ENCODE data around the gene RAB14.

DNA sequence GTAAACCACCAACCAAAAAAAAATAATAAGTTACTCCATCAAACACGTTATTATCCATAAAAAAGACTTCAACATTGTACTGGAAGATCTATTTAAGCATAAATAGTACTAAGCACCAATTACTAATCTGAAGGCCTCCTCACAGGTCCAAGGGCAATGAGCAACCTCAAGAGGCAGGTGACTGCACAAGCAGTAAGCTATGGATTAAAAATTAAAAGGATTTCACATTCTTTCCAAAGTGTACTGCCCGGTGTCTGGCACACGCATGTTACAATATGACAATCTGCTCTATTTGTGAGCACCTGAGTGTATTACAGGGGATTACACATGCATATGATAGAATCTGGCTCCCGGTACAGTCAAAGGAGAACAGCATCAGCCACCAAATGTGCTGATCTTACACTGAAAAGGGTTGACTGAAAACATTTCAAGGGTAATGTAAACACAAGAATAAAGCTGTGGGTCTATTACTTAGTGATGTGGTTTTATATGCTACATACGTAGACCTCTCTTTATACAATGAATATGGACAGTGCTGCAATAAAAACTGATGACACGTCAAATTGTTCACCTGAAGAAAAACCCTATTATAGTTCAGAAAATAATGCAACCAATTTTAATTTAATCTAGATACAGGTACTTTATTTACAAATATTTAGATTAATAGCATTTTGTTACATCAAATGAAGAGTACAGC, 22.8 kb downstream of the RAB14 start:
- TF ChIP-seq CTCF (IDR thresholded peaks at IDR 0.05) (no peak), POLR2AphosphoS5 (IDR thresholded peaks at IDR 0.05; ENCODE audit: insufficient read depth in 1 of 2, low read depth in 1 of 2) (no peak), POLR2A (IDR thresholded peaks at IDR 0.05) (no peak)
